T-helper 2 cell treated with Interferon-gamma antibody and Interleukin-4, amounts not matched to agents 5 μg/mL and 100 μg/mL, for 36 hours (primary cell): ENCODE results near the gene APOL5.
"Not testable (repeated sequence)": the region's sequence is repeated elsewhere in the genome, so short reads cannot be mapped to it uniquely, and the experiment has no call there.

Source experiments
- DNase-seq: peaks from one replicate; pipeline ENCODE4 v3.0.0; 2021; ENCODE audit warnings: low spot score
- H3K27ac Mint-ChIP-seq: one replicate; pipeline ENCODE4 v1.8.0; 2021; ENCODE audit warnings: mild to moderate bottlenecking, mixed read lengths
- H3K27me3 Mint-ChIP-seq: one replicate; pipeline ENCODE4 v1.8.0; 2021; ENCODE audit warnings: low read depth, mixed read lengths
- H3K36me3 Mint-ChIP-seq: one replicate; pipeline ENCODE4 v1.8.0; 2021; ENCODE audit warnings: low read depth, mixed read lengths
- H3K4me1 Mint-ChIP-seq: one replicate; pipeline ENCODE4 v1.8.0; 2021; ENCODE audit warnings: low read depth, mixed read lengths
- H3K4me3 Mint-ChIP-seq: one replicate; pipeline ENCODE4 v1.8.0; 2022; ENCODE audit warnings: mild to moderate bottlenecking, moderate library complexity, mixed read lengths
- H3K9me3 Mint-ChIP-seq: one replicate; pipeline ENCODE4 v1.8.0; 2021; ENCODE audit warnings: mixed read lengths

The APOL5 gene

GRCh38 chr22:35688913-35689675 lies 28.6 kb upstream of the APOL5 start:
- no peaks in the 10 kb centered on the region for H3K36me3 Mint-ChIP-seq
- no peak overlapping the region for H3K27ac Mint-ChIP-seq
- H3K4me3 Mint-ChIP-seq, result no peak overlapping the region
- no peaks in the 10 kb centered on the region for H3K9me3 Mint-ChIP-seq
- no peak for DNase-seq
- no peaks in the 10 kb centered on the region for H3K4me1 Mint-ChIP-seq
- H3K27me3 Mint-ChIP-seq, result no peaks in the 10 kb centered on the region

- Mint-ChIP-seq H3K4me3 (no peak overlapping the region), H3K9me3 (no peaks in the 10 kb centered on the region), H3K27ac (no peak overlapping the region), H3K27me3 (no peaks in the 10 kb centered on the region), H3K36me3 (no peaks in the 10 kb centered on the region), H3K4me1 (no peaks in the 10 kb centered on the region)
- DNase-seq, result no peak
These were observed 27.7 kb upstream of the APOL5 start for GRCh38 chr22:35690001-35690400.

GRCh38 chr22:35695202-35695601 lies 22.5 kb upstream of the APOL5 start:
- no peaks in the 10 kb centered on the region for H3K4me1 Mint-ChIP-seq
- no peak for DNase-seq
- H3K4me3 Mint-ChIP-seq, result no peak overlapping the region
- H3K36me3 Mint-ChIP-seq, result no peaks in the 10 kb centered on the region
- no peak overlapping the region for H3K27ac Mint-ChIP-seq
- no peaks in the 10 kb centered on the region for H3K27me3 Mint-ChIP-seq
- H3K9me3 Mint-ChIP-seq, result no peaks in the 10 kb centered on the region

- Mint-ChIP-seq H3K36me3 (no peaks in the 10 kb centered on the region), H3K4me1 (no peaks in the 10 kb centered on the region), H3K27me3 (no peaks in the 10 kb centered on the region), H3K27ac (no peak overlapping the region), H3K9me3 (no peaks in the 10 kb centered on the region), H3K4me3 (no peak overlapping the region)
- peak; percentile 58 for DNase-seq
These were observed 20.5 kb upstream of the APOL5 start for GRCh38 chr22:35697142-35697541.

- not testable (repeated sequence) for H3K27ac Mint-ChIP-seq, H3K4me3 Mint-ChIP-seq, DNase-seq, H3K27me3 Mint-ChIP-seq, H3K36me3 Mint-ChIP-seq, H3K4me1 Mint-ChIP-seq, H3K9me3 Mint-ChIP-seq
These were observed 17.8 kb upstream of the APOL5 start for GRCh38 chr22:35699852-35700251.

- H3K9me3 Mint-ChIP-seq, result no peaks in the 10 kb centered on the region
- H3K4me1 Mint-ChIP-seq, result no peaks in the 10 kb centered on the region
- H3K27ac Mint-ChIP-seq, result no peak overlapping the region
- DNase-seq, result no peak
- H3K36me3 Mint-ChIP-seq, result no peaks in the 10 kb centered on the region
- H3K27me3 Mint-ChIP-seq, result no peaks in the 10 kb centered on the region
- no peak overlapping the region for H3K4me3 Mint-ChIP-seq
These were observed 13.6 kb upstream of the APOL5 start for GRCh38 chr22:35703861-35704584.

- Mint-ChIP-seq H3K36me3 (no peaks in the 10 kb centered on the region), H3K27me3 (no peaks in the 10 kb centered on the region), H3K4me1 (no peaks in the 10 kb centered on the region), H3K27ac (no peak overlapping the region), H3K4me3 (no peak overlapping the region), H3K9me3 (no peaks in the 10 kb centered on the region)
- no peak for DNase-seq
These were observed 12.5 kb upstream of the APOL5 start for GRCh38 chr22:35705141-35705540.

GRCh38 chr22:35708453-35708852 lies 9.2 kb upstream of the APOL5 start:
- H3K9me3 Mint-ChIP-seq, result peaks cover 7% of the 10 kb centered on the region
- no peak for DNase-seq
- H3K36me3 Mint-ChIP-seq, result no peaks in the 10 kb centered on the region
- no peak overlapping the region for H3K27ac Mint-ChIP-seq
- H3K4me1 Mint-ChIP-seq, result no peaks in the 10 kb centered on the region
- no peaks in the 10 kb centered on the region for H3K27me3 Mint-ChIP-seq
- H3K4me3 Mint-ChIP-seq, result no peak overlapping the region

- Mint-ChIP-seq H3K36me3 (no peaks in the 10 kb centered on the region), H3K27ac (no peak overlapping the region), H3K4me1 (no peaks in the 10 kb centered on the region), H3K27me3 (no peaks in the 10 kb centered on the region), H3K4me3 (no peak overlapping the region), H3K9me3 (peaks cover 7% of the 10 kb centered on the region)
- DNase-seq, result no peak
These were observed 8.8 kb upstream of the APOL5 start for GRCh38 chr22:35708917-35709316.

- Mint-ChIP-seq H3K9me3 (peaks cover 7% of the 10 kb centered on the region), H3K27ac (no peak overlapping the region), H3K27me3 (no peaks in the 10 kb centered on the region), H3K4me3 (no peak overlapping the region), H3K36me3 (no peaks in the 10 kb centered on the region), H3K4me1 (no peaks in the 10 kb centered on the region)
- no peak for DNase-seq
These were observed 6.3 kb upstream of the APOL5 start for GRCh38 chr22:35711336-35711735.

- DNase-seq, result no peak
- Mint-ChIP-seq H3K4me1 (no peaks in the 10 kb centered on the region), H3K9me3 (peaks cover 7% of the 10 kb centered on the region), H3K27ac (no peak overlapping the region), H3K27me3 (no peaks in the 10 kb centered on the region), H3K36me3 (no peaks in the 10 kb centered on the region), H3K4me3 (no peak overlapping the region)
These were observed 5.0 kb upstream of the APOL5 start for GRCh38 chr22:35712672-35713071.

- Mint-ChIP-seq H3K36me3 (no peaks in the 10 kb centered on the region), H3K4me1 (no peaks in the 10 kb centered on the region), H3K27ac (no peak overlapping the region), H3K27me3 (peaks cover 2% of the 10 kb centered on the region), H3K4me3 (no peak overlapping the region), H3K9me3 (no peaks in the 10 kb centered on the region)
- no peak for DNase-seq
These were observed 1.7 kb downstream of the APOL5 start for GRCh38 chr22:35719212-35719875.

- H3K4me3 Mint-ChIP-seq, result no peak overlapping the region
- no peaks in the 10 kb centered on the region for H3K4me1 Mint-ChIP-seq
- H3K9me3 Mint-ChIP-seq, result no peaks in the 10 kb centered on the region
- H3K36me3 Mint-ChIP-seq, result no peaks in the 10 kb centered on the region
- H3K27me3 Mint-ChIP-seq, result peaks cover 2% of the 10 kb centered on the region
- DNase-seq, result no peak
- H3K27ac Mint-ChIP-seq, result no peak overlapping the region
These were observed 4.3 kb downstream of the APOL5 start for GRCh38 chr22:35721960-35722359.

- H3K4me1 Mint-ChIP-seq, result no peaks in the 10 kb centered on the region
- no peaks in the 10 kb centered on the region for H3K9me3 Mint-ChIP-seq
- no peaks in the 10 kb centered on the region for H3K36me3 Mint-ChIP-seq
- no peak overlapping the region for H3K4me3 Mint-ChIP-seq
- DNase-seq, result no peak
- H3K27ac Mint-ChIP-seq, result no peak overlapping the region
- H3K27me3 Mint-ChIP-seq, result no peaks in the 10 kb centered on the region
These were observed 7.8 kb downstream of the APOL5 start for GRCh38 chr22:35725521-35725920.
